Loucy (cell line): ENCODE data around the gene SUSD2.

ENCODE experiments used
- H2AFZ ChIP-seq: fragments of 200-600 bp; sonication (generic); 2 replicates; pipeline ENCODE4 v1.6.0; 2016; ENCODE audit warnings: antibody characterized with exemption, mild to moderate bottlenecking, low read length, moderate library complexity
- H3F3A ChIP-seq: fragments of 200-600 bp; 2 replicates; pipeline ENCODE4 v1.6.0; 2016; ENCODE audit warnings: antibody characterized with exemption, low read depth, mild to moderate bottlenecking
- H3K27me3 ChIP-seq: fragments of 200-600 bp; sonication (generic); 2 replicates; pipeline ENCODE4 v1.6.1; 2014; ENCODE audit warnings: low read length, mild to moderate bottlenecking; ENCODE audit not compliant: insufficient read depth, poor library complexity, severe bottlenecking
- H3K36me3 ChIP-seq: fragments of 200-600 bp; sonication (generic); 2 replicates; pipeline ENCODE4 v1.6.1; 2016; ENCODE audit warnings: low read length; ENCODE audit not compliant: insufficient read depth
- H3K4me1 ChIP-seq: fragments of 200-600 bp; sonication (generic); 2 replicates; pipeline ENCODE4 v1.5.1; 2014; ENCODE audit warnings: low read length, mild to moderate bottlenecking; ENCODE audit not compliant: insufficient read depth, poor library complexity, severe bottlenecking
- H3K4me2 ChIP-seq: fragments of 200-600 bp; sonication (generic); 2 replicates; pipeline ENCODE4 v1.6.0; 2014; ENCODE audit warnings: antibody characterized with exemption, low read length, low read depth, mild to moderate bottlenecking; ENCODE audit not compliant: poor library complexity, severe bottlenecking
- H3K4me3 ChIP-seq: fragments of 200-600 bp; sonication (generic); 2 replicates; pipeline ENCODE4 v1.5.1; 2014; ENCODE audit warnings: low read length, mild to moderate bottlenecking, mixed read lengths; ENCODE audit not compliant: poor library complexity, severe bottlenecking
- H3K79me2 ChIP-seq: fragments of 200-600 bp; sonication (generic); 2 replicates; pipeline ENCODE4 v1.6.1; 2014; ENCODE audit warnings: low read length; ENCODE audit not compliant: insufficient read depth
- H3K9ac ChIP-seq: fragments of 200-600 bp; sonication (generic); 2 replicates; pipeline ENCODE4 v1.6.0; 2014; ENCODE audit warnings: mild to moderate bottlenecking, low read depth, low read length, moderate library complexity; ENCODE audit not compliant: poor library complexity, severe bottlenecking
- H3K9me2 ChIP-seq: fragments of 200-600 bp; sonication (generic); replicated peaks from 2 replicates; pipeline ENCODE4 v1.6.1; 2016; ENCODE audit warnings: low read depth, low read length, mixed read lengths
- H3K9me3 ChIP-seq: fragments of 200-600 bp; sonication (generic); 2 replicates; pipeline ENCODE4 v1.6.1; 2014; ENCODE audit warnings: mild to moderate bottlenecking, antibody characterized with exemption, low read length, low read depth; ENCODE audit not compliant: insufficient read depth
- H4K20me1 ChIP-seq: fragments of 200-600 bp; sonication (generic); 2 replicates; pipeline ENCODE4 v1.6.0; 2014; ENCODE audit warnings: antibody characterized with exemption, low read length, mild to moderate bottlenecking; ENCODE audit not compliant: insufficient read depth, poor library complexity, severe bottlenecking
- CTCF ChIP-seq: fragments of 200-600 bp; sonication (generic); conservative IDR thresholded peaks from 2 replicates; pipeline ENCODE4 v1.5.1; 2014; ENCODE audit warnings: mild to moderate bottlenecking, antibody characterized with exemption, low read length
- EZH2phosphoT487 ChIP-seq: fragments of 200-600 bp; IDR thresholded peaks from 2 replicates; pipeline ENCODE4 v1.6.1; 2018; ENCODE audit warnings: antibody characterized with exemption, mild to moderate bottlenecking, moderate library complexity, borderline replicate concordance

The SUSD2 gene

GRCh38 chr22:24160546-24160945 lies 20.7 kb upstream of the SUSD2 start:
- H3K79me2 ChIP-seq: peaks cover 73% of the 10 kb centered on the region
- H3K27me3 ChIP-seq: no peaks in the 10 kb centered on the region
- H3K4me2 ChIP-seq: peak overlapping the region; percentile 86
- H3K9me2 ChIP-seq: no peaks in the 10 kb centered on the region
- H3K36me3 ChIP-seq: peaks cover 47% of the 10 kb centered on the region; the same call in 1 of the 2 replicates
- H3K4me3 ChIP-seq: no peak overlapping the region
- H2AFZ ChIP-seq: no peak overlapping the region
- peak overlapping the region; percentile 19 for H3K9ac ChIP-seq
- TF ChIP-seq EZH2phosphoT487 (no peak), CTCF (no peak)
- H4K20me1 ChIP-seq: peaks cover 63% of the 10 kb centered on the region
- peaks cover 3% of the 10 kb centered on the region; the same call in 1 of the 2 replicates for H3F3A ChIP-seq
- H3K4me1 ChIP-seq: peaks cover 41% of the 10 kb centered on the region
- H3K9me3 ChIP-seq: no peaks in the 10 kb centered on the region

GRCh38 chr22:24161485-24161884 lies 19.8 kb upstream of the SUSD2 start:
- no peak for TF ChIP-seq EZH2phosphoT487
- no peaks in the 10 kb centered on the region for H3K9me2 ChIP-seq
- no peak overlapping the region for H2AFZ ChIP-seq
- H3K79me2 ChIP-seq: peaks cover 73% of the 10 kb centered on the region
- H3K4me2 ChIP-seq: peak overlapping the region; percentile 86
- peaks cover 63% of the 10 kb centered on the region for H4K20me1 ChIP-seq
- no peak overlapping the region for H3K9ac ChIP-seq
- H3K36me3 ChIP-seq: peaks cover 56% of the 10 kb centered on the region; the same call in 1 of the 2 replicates
- peaks cover 41% of the 10 kb centered on the region for H3K4me1 ChIP-seq
- H3K4me3 ChIP-seq: no peak overlapping the region
- peaks cover 3% of the 10 kb centered on the region; the same call in 1 of the 2 replicates for H3F3A ChIP-seq
- H3K9me3 ChIP-seq: no peaks in the 10 kb centered on the region
- no peaks in the 10 kb centered on the region for H3K27me3 ChIP-seq

GRCh38 chr22:24161909-24162308 lies 19.4 kb upstream of the SUSD2 start:
- H4K20me1 ChIP-seq: peaks cover 63% of the 10 kb centered on the region
- no peak overlapping the region for H2AFZ ChIP-seq
- H3K4me1 ChIP-seq: peaks cover 41% of the 10 kb centered on the region
- H3F3A ChIP-seq: no peaks in the 10 kb centered on the region
- peaks cover 59% of the 10 kb centered on the region; the same call in 1 of the 2 replicates for H3K36me3 ChIP-seq
- H3K9ac ChIP-seq: no peak overlapping the region
- peaks cover 73% of the 10 kb centered on the region for H3K79me2 ChIP-seq
- H3K4me3 ChIP-seq: no peak overlapping the region
- no peaks in the 10 kb centered on the region for H3K27me3 ChIP-seq
- no peaks in the 10 kb centered on the region for H3K9me2 ChIP-seq
- H3K9me3 ChIP-seq: no peaks in the 10 kb centered on the region
- no peak for TF ChIP-seq CTCF
- no peak for TF ChIP-seq EZH2phosphoT487
- H3K4me2 ChIP-seq: peak overlapping the region; percentile 86

GRCh38 chr22:24162436-24162835 lies 18.9 kb upstream of the SUSD2 start:
- Histone ChIP-seq H3K27me3 (no peaks in the 10 kb centered on the region), H3K4me2 (no peak overlapping the region), H3K36me3 (peaks cover 64% of the 10 kb centered on the region), H3K9ac (no peak overlapping the region), H3F3A (no peaks in the 10 kb centered on the region), H2AFZ (no peak overlapping the region), H4K20me1 (peaks cover 63% of the 10 kb centered on the region), H3K79me2 (peaks cover 69% of the 10 kb centered on the region), H3K4me1 (peaks cover 41% of the 10 kb centered on the region), H3K4me3 (no peak overlapping the region), H3K9me3 (no peaks in the 10 kb centered on the region), H3K9me2 (no peaks in the 10 kb centered on the region)
- TF ChIP-seq CTCF: no peak
- TF ChIP-seq EZH2phosphoT487: no peak
